HG02852 (cell line): Measurements from ENCODE around the gene GZMH.
"Not testable (repeated sequence)": the region's sequence is repeated elsewhere in the genome, so short reads cannot be mapped to it uniquely, and the experiment has no call there.

Experiments used
- ATAC-seq: cut with Tn5 transposase; IDR thresholded peaks from one replicate; pipeline ENCODE4 v1.9.1; 2021; ENCODE audit warnings: mild to moderate bottlenecking, moderate library complexity; ENCODE audit not compliant: unreplicated experiment

GZMH gene

GRCh38 chr14:24595073-24595808 is 14.2 kb downstream of the GZMH start:
- ATAC-seq = no peak

DNA sequence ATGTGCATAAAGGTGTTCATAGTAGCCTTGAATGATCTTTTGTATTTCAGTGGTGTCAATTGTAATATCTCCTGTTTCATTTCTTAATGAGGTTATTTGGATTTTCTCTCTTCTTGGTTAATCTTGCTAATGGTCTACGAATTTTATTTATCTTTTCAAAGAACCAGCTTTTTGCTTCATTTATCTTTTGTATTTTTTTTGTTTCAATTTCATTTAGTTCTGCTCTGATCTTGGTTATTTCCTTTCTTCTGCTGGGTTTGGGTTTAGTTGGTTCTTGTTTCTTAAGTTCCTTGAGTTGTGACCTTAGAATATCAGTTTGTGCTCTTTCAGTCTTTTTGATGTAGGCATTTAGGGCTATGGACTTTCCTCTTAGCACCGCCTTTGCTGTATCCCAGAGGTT is 18.5 kb downstream of the GZMH start:
- ATAC-seq = not testable (repeated sequence)

- not testable (repeated sequence) for ATAC-seq
Measured at GRCh38 chr14:24584402-24584801, 25.1 kb downstream of the GZMH start.

- no peak for ATAC-seq
Measured at GRCh38 chr14:24578558-24578957, 30.9 kb downstream of the GZMH start.

GRCh38 chr14:24576771-24577170 is 32.7 kb downstream of the GZMH start:
- ATAC-seq = no peak

- ATAC-seq = no peak
Measured at GRCh38 chr14:24576182-24576581, 33.3 kb downstream of the GZMH start, which contains the start of gene CTSG. Gene CTSG, minus strand, starts transcription at chr14:24576250. Its CDS starts 27 bp downstream, at chr14:24576223.

DNA sequence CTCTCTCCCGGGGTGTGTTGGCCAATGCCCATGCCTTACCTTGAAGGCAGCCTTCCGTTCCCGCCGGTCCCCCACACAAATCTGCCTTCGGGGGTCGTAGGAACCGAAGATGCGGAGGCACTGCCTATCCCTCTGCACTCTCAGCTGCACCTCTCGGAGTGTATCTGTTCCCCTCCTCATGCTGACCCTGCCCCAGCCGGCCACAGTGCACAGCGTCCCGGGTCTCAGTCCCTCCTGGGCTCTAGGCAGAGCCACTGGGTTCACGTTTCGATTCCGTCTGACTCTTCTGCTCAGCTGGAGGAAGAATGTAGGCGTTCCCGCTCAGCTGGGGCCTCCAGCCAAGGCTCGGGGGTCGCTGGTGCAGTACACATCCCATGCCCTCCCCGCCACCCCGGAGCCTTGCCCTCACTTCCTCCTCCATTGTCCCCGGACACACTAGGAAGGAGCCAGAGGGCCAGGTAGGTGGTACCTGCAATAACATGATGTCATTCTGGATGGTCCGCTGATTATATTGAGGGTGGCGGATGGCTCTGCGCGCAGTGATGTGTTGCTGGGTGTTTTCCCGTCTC is 35.2 kb downstream of the GZMH start:
- ATAC-seq = no peak

DNA sequence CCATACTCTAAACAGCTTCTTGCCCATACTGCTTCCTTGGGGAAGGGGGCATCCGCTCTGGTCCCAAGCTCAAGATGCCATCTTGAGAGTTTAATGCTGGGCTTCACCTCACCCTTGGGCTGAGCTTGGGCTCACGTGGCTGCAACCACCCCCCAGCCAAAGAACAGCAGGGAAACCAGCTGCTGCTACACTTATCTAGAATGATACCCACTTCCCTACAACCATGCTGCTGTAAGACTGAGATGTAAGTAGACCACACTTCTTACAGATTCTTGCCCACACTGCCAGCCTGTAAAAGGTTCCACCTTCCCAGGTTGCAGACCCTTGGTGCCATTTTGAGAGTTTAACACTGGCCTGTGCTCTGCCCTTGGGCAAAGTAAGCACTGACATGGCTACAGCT is 43.2 kb downstream of the GZMH start:
- ATAC-seq = no peak

DNA sequence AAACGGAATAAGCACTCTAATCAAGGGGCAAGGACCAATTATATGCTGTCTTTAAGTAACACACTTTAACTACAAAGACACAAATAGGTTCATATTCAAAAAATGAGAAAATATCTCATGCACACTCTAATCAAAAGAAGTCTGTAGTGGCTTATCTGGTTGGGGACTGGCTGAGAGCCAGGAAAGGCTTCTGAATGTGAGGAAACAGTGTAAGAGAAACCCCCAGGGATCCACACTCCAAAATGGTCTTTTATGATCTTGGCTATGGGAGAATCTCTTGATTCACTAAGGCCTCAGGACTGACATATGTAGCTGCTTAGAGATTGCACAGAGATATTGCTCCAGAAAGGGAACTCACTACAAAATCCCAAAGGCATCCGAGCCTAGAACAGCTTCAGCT is 43.7 kb downstream of the GZMH start:
- no peak for ATAC-seq

GRCh38 chr14:24563505-24563904 is 46.0 kb downstream of the GZMH start:
- ATAC-seq = no peak

GRCh38 chr14:24556756-24557155 is 52.7 kb downstream of the GZMH start:
- ATAC-seq = no peak
